GM19328 (cell line): ENCODE measurements around the gene TMEM86B.
A peak's percentile ranks its signal among the peaks of the same experiment; 100 is the strongest.

Source experiments
- ATAC-seq: cut with Tn5 transposase; IDR thresholded peaks from one replicate; pipeline ENCODE4 v1.9.1; 2021; ENCODE audit warnings: mild to moderate bottlenecking, moderate library complexity; ENCODE audit not compliant: unreplicated experiment

Gene TMEM86B

DNA sequence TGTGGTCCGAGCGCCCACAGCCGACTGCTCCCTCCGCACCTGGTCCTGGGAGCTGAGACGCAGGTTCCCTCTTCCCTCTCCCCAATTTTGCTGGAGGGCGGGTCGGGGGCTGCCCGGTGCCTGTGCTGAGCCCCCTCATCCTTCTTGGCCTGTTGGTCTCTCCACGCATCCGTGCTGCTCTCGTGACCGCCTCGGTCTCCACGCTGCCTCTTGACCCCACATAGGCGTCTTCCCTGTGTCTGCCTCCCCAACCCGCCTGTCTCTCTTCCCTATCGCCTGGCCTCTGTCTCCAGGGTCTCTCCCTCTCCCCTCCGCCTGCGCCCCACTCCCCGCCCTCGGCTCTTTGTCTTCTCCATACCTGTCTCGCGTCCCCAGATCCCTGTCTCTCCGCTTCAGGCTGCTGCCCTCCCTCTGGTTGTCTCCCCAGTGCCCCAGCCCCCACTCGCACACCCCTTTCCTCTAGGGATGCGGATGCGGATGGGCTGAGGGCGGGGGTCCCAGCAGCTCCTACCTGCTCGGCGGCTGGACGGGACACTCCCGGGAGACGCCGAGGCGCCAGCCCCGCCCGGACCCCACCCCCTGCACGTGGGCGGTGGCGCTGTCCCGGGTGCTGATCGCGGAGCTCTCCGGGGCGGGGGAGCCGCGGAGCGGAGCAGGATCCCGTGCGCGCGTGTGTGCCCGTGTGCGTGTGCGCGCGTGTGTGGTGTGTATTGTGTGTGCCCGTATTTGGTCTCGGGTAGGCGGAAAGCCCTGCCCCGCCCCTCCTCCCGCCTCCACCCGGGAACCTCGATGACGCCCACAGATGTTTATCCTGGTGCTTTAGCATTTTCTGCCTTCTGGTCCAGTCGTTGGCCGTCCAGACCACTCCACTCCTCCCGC is 48.7 kb downstream of the TMEM86B start, which contains the start of gene SYT5:
Gene SYT5, minus strand, starts transcription at position 684 of the 879 bp plus-strand sequence. CDS start 1,248 bp downstream, outside the sequence.
- no peak for ATAC-seq

DNA sequence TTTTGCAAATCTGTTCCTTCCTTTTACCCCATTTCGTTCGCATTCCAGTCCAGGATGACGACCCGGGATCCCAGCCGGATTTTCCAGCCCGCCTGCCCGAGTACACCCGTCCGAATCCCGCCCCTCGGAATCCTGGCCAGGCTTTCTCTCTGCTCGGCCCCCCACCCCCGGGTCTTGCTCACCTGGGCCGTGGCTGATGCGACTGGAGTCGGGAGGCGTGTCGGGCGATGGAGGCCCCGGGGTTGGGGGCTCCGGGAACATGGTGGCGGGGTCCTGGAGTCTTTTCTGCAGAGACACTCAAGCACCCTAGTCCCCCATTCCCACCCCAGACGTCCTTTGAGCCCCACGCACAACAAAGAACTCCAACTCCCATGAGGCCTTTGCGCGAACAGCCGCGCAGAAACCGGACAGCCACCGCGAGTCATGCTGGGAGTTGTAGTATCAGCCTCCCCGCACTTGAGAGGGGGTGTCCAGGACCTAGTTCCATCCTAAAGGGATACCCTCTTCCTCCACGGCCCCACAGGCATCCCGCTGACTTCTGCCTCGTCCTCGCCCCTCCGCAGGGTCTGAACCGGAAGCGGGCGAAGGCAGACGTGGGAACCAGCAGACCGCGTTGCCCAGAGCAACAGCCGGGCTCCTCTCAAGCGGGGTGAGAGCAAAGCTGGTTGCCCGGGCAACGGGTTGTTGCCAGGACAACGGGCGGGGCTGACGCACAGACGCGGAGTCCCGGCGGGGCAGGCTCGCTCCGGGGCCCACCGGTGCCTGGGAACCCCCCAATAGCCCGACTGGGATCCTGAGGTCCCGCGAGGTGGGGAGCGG is 49.6 kb downstream of the TMEM86B start:
- peak; percentile 83 for ATAC-seq
